Measurements from ENCODE around the gene CATSPER3.

CATSPER3 gene

GRCh38 chr5:135038813-135039270 lies 71.1 kb downstream of the CATSPER3 start:
- no peak for DNase-seq (ENCODE audit: low read depth)
- peak overlapping the region; percentile 31 for H3K4me3 ChIP-seq (ENCODE audit: control insufficient read depth, low read depth, low read length)
- TF ChIP-seq CTCF (IDR thresholded peaks at IDR 0.05; ENCODE audit: control insufficient read depth, insufficient read depth, low read depth, low read length, missing control alignments): no peak

DNA sequence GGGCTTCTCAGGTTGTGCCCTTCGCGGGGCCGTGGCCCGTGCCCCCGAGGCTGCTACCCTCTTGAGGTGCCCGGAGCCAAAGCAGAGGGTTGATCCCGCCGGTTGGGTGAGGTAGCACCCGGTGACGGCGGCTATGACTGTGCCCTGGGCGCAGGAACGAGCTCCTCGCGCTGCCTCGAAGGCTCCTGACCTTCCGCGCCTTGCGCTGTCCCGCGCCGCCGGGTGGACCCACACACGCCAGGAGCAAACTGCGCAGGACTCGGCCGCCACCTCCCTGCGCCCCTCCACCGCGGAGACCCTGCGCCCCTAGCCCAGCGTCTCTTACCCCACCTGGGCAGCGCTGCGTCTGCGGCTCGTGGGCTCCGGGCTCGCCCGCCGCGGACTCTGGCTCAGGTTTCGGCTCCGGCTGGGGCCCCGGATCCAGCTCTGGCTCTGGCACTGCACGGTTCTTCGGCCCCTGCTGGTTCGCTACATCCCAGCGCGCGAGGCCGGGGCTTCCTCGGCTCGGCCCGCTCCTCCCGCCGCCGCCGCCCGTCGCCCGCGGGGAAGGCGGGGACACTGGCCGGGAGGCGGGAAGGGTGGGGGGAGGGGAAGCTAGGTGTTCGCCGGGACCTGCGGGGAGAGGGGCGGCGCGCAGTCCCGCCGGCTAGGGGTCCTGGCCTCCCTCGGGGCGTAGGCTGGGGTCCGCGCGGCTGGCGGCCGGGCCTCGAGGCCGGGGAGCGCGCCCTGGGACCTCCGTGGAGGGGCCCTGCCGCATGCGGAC lies 71.7 kb downstream of the CATSPER3 start:
- H3K4me3 ChIP-seq (ENCODE audit: control insufficient read depth, low read depth, low read length): peak overlapping the region; percentile 31
- no peak for DNase-seq (ENCODE audit: low read depth)
- no peak for TF ChIP-seq CTCF (IDR thresholded peaks at IDR 0.05; ENCODE audit: control insufficient read depth, insufficient read depth, low read depth, low read length, missing control alignments)

- no peak for DNase-seq (ENCODE audit: low read depth)
- no peak for TF ChIP-seq CTCF (IDR thresholded peaks at IDR 0.05; ENCODE audit: control insufficient read depth, insufficient read depth, low read depth, low read length, missing control alignments)
Observed at GRCh38 chr5:135040034-135040332, 72.3 kb downstream of the CATSPER3 start.

DNA sequence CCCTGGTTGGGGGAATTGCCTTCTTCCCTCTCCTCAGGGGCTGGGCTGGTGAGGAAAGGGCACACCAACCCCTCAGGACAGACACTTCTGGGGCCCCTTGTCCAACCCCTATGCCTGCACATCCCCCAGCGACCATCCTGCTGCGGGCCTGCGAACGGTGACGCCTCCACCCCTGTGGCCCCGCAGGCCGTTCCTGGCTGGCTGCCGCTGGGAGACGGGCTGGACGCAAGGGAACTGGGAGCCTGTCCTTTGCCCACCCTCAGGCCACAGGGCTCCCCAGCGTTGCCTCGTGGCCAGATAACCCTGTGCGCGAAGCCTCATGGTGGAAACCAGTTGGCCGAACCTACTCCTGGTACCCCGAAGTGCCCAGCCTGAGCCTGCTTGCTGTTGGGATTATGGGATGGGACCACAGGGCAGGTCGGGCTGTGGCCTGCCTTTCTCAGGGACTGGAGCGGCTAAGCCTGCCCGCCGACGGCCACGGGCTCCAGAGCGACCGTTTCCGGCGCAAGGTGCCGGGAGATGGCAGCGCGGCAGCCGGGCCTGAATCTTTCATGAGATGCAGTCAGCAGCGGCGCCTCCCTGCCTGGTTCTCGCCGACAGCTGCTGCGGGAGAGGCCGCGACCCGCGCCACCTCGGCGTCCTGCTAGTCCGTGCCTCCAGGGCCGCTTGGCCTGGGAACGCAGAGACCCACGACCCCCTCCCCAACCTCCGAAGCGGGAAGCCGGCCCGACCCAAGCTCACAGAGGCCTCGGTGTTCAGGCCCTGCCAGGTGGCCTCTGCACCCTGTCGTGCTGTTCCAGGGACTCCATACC lies 72.8 kb downstream of the CATSPER3 start:
- TF ChIP-seq CTCF (IDR thresholded peaks at IDR 0.05; ENCODE audit: control insufficient read depth, insufficient read depth, low read depth, low read length, missing control alignments): no peak
- no peak overlapping the region for H3K4me3 ChIP-seq (ENCODE audit: control insufficient read depth, low read depth, low read length)
- no peak for DNase-seq (ENCODE audit: low read depth)

More at GRCh38 chr5:135040034-135040332, 72.3 kb downstream of the CATSPER3 start:
- no peak overlapping the region for H3K4me3 ChIP-seq (ENCODE audit: control insufficient read depth, low read depth, low read length)

DNA sequence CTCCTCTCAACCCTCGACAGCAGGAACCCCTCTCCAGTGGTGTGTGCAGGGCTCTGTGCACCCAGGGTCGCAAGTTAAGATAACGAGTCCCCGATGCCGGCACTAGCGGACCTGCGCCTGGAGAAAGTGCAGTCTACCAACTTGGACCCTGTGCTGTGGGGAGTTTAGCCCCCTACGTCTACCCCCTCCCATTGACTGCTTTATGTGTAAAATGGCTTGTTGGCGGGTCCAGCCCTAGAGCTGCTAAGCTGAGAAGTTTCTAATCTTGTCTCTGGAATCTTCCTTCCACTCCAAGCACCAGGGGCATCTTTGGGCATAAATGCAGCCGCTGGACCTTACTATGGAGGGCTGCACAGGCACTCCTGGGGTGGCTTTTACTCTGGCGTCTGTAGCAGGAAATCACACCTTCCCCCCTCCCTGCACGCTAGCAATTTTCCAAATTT lies 73.5 kb downstream of the CATSPER3 start:
- H3K4me3 ChIP-seq (ENCODE audit: control insufficient read depth, low read depth, low read length): no peak overlapping the region
- no peak for TF ChIP-seq CTCF (IDR thresholded peaks at IDR 0.05; ENCODE audit: control insufficient read depth, insufficient read depth, low read depth, low read length, missing control alignments)

DNA sequence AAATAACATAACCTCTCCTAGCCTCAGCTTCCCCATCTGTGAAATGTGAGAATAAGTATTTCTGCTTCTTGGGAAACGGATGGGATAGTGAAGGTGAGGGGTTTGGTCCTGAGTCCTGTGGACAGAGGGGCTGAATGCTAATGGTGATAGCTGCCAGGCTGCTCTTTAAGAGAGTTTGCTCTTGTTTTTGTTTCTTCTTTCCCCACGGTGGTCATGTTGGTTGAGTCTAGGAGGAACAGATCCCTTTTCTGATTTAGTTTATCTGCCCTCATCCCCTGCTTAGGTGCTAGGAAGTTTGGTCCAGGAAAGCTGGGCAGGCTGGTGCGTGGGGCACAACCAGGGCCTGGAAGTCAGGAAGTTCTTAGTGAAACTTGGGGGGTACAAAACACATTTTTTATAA lies 74.0 kb downstream of the CATSPER3 start:
- no peak for TF ChIP-seq CTCF (IDR thresholded peaks at IDR 0.05; ENCODE audit: control insufficient read depth, insufficient read depth, low read depth, low read length, missing control alignments)
- H3K4me3 ChIP-seq (ENCODE audit: control insufficient read depth, low read depth, low read length): no peak overlapping the region
- DNase-seq (ENCODE audit: low read depth): no peak

More for the DNA sequence above, 73.5 kb downstream of the CATSPER3 start:
- DNase-seq (ENCODE audit: low read depth): no peak

All from AG09309 (cell line).